ENCODE measurements around the gene RNF213.

GRCh38 chr17:80427366-80428282 is 167.0 kb downstream of the RNF213 start:
- TF ChIP-seq EP300 (IDR thresholded peaks at IDR 0.05; ENCODE audit: borderline replicate concordance in 1 of 2, low read depth in 1 of 2, low read length in 1 of 2) (no peak), GATA2 (CRISPR knock-in tag; IDR thresholded peaks at IDR 0.05) (no peak), ELF1 (IDR thresholded peaks at IDR 0.05) (no peak), YY1 (IDR thresholded peaks at IDR 0.05; ENCODE audit: low read depth) (no peak), CTCF (IDR thresholded peaks at IDR 0.05) (no peak), RAD21 (IDR thresholded peaks at IDR 0.05; ENCODE audit: low read length) (no peak)

Data from SK-N-SH (cell line).